Activated CD8-positive, alpha-beta memory T cell treated with anti-CD3 and anti-CD28 coated beads for 4 hours (primary cell): ENCODE data around the gene KCNG2.

ENCODE experiments used
- DNase-seq, 2 donors: peaks; one replicate each; pipeline ENCODE4 v3.0.0-alpha.2; 2020; ENCODE audit warnings: low read depth in 2 of 2

Gene KCNG2

DNA sequence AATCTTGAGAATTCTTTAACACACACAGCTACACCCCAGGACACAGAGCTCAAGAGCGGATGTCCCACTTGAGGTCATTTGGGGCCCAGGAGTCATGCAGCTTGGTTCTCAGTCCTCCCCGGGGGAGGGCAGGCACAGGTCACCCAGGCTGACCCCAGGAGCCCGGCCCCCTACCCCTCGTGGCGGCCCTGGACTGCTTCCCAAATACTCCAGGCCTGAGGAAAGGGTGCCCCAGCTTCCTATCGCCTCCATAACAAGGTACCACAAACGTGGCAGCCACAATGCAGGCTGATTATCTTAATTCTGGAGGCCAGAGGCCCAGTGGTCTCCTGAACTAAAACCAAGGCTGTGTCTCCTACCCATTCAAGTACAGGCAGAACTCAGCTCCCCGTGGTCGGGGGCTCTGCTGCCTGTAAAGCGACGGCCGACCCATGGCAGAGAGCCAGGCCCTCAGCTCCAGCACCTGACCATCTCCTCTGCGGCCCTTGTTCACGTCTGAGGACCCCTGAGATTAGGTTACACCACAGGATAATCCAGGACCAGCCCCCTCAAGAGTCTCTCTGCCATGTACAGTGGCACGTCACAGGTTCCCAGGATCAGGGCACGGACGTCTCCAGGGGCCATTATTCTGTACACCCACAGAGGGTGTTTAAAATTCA, 143.2 kb downstream of the KCNG2 start:
- no peak for DNase-seq

DNA sequence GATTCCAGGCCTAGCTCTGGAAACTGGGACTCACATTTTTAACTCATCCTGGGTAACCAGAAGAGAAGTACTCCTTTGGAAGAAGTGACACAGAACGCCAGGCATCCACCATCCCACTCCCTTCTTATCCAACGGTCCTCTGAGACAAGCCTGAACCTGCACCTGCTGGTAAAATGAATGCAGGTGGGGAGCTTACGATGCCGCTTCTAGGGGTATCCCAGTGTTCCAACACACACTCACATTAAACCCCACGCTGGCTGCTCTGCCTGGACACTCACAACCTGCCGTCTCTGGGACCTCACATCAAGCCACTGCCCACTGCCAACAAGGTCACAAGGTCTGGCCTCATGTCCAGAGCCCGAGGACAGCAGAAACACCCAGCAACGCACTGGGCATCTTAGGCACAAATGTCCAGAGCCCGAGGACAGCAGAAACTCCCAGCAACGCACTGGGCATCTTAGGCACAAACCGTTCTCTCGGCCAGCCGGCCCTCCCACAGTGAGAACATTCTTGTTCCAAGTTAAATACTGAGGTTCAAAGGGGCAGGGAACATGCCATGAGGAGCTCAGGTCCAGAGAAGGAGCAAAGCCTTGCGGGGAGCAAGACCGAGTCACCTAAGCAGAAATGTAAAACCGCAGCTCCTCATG, 143.9 kb downstream of the KCNG2 start:
- no peak for DNase-seq

DNA sequence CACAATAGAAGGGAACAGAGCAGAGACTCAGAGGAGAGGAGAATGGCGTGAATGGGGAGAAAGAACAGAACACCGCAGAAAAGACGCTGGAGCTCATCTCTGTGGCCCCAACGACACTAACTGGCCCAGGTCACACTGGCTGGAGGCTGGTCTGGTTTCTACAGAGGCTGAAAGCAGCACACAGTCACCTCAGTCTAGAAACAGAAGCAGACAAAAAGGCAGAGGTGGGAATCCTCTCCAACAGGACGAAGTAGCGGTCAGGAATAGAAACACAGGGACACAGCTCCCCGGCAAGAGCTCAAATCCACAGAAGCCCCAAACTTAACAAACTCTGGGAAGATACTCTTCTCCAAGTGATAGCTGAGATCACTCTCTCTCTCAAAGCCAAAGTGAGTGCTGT, 144.5 kb downstream of the KCNG2 start:
- no peak for DNase-seq

DNA sequence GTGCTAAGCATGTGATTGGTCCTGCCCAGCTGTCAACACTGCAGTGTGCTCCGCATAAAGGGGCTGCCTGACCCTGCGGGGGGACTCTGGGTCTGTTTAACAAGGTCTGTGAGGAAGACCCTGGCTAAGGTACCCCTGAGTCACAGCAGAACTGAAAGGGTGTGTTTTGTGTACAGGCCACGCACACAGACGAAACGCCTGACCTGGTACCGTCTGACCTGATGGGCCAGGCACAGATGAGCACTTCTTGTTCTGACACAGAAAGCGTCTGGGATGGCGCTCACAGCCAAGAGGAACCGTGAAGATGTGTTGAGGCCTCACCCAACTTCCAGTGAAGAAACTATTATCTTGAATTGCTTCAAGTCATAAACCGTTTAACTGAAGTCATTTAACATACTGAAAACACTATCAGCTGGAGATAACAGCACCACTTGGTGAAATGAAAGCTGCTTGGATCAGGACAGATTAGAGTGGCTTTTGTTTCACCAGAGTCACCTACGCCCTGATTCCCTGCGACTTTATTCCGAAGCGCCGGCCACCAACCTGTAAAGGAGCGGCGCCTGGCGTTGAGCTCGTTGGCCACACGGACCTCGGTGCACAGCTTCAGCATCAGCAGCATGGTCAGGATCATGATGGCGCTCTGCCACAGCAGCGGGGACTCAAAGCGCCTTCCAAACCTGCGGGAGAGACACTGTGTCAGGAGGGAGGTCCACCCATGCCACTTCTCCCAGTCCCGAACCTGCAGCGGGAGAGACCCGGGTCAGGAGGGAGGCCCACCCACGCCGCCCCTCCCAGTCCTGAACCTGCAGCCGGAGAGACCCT, 145.3 kb downstream of the KCNG2 start:
- DNase-seq, result no peak

DNA sequence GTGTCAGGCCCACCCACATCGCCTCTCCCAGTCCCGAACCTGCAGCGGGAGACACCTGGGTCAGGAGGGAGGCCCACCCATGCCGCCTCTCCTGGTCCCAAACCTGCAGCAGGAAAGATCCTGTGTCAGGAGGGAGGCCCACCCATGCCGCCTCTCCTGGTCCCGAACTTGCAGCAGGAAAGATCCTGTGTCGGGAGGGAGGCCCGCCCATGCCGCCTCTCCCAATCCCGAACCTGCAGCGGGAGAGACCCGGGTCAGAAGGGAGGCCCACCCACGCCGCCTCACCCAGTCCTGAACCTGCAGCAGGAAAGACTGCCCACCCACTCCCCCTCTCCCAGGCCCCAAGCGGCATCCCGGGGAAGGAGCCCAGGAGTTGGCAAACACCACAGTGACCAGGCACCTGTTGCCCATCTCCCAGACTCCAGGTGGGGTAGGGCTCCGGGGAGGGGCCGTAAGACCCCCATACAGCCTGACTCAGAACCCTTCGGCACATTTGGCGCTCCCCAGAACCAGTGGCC, 145.9 kb downstream of the KCNG2 start:
- no peak for DNase-seq

DNA sequence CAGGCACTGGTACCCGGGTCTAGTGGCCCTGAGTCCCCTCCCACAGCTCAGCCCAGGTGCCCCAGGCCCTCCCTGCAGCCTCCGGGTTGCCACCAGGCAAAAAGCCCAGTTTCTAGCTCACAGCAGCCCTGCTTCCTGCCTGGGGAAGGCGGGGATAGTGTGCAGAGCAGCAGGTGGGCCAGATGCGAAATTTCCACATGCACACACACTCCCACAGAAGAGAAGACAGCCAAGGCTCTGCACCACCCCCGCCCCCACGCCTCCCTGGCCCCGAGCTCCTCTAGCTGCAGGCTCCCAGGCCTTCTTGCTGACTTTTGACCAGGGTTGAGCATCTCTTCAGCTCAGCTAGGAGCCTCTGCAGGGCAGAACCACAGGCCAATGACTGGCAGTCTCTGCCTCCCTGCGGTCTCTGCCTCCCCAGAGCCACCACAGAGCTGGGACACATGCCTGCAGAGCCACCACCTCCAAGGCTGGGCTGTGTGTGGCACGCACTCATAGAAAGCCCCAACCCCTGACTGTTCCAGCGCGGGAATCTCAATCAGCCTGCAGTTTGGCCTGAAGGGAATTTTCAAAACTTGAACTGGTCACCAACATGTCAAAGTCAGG, 146.5 kb downstream of the KCNG2 start:
- DNase-seq, result no peak

DNA sequence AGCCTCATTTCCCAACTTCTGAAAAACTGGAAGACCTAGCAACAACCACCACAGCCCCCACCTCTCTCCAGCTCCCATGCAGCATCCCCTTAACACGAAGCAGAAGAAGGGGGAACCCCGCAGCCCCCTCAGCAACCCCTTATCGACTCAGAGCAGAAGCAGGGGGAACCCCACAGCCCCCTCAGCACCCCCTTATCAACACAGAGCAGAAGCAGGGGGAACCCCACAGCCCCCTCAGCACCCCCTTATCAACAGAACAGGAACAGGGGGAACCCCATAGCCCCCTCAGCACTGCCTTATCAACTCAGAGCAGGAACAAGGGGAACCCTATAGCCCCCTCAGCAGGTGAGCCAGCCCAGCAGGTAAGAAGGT, 147.0 kb downstream of the KCNG2 start:
- DNase-seq, result no peak

DNA sequence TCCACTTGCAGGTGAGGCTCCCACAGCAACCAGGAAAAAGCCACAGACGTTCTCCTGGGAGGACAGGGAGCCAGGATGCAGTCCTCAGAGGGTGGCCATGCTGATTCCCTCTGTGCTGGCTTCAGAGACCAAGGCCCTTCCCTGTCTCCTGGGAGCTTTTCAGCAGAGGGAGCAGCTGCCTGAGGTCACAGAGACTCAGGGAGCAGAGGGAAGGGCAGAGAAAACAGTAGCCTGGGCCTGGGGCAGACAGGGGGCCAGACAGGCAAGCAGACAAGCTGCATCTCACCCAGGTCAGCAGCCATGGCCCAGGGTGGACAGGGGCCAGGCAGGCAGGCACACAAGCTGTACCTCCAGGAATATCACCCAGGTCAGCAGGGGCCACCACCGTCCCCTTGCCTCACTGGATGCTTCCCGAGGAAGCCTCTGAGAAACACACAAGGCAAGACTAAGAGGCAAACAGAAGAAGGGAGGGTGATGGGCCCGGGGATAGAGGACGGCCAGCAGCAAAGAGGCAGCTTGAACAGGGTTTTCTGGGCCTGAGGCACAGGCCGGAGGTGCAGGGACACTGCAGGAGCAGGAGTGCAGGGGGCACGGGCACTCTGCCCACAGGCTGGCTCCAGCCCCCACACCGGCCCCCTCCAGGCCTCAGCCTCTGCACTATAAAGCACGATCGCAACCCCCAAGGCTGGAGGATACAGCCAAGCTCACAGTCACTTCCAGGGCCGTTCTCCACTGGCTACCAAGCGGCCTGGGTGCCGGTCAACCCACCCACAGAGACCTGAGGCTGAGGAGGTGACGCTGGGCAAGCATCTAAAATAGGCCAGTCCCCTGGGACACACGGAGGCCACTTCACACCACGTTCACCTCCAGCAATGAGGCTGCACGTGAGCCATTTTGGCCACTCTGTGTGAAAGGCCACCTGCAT, 147.6 kb downstream of the KCNG2 start:
- DNase-seq, result no peak

DNA sequence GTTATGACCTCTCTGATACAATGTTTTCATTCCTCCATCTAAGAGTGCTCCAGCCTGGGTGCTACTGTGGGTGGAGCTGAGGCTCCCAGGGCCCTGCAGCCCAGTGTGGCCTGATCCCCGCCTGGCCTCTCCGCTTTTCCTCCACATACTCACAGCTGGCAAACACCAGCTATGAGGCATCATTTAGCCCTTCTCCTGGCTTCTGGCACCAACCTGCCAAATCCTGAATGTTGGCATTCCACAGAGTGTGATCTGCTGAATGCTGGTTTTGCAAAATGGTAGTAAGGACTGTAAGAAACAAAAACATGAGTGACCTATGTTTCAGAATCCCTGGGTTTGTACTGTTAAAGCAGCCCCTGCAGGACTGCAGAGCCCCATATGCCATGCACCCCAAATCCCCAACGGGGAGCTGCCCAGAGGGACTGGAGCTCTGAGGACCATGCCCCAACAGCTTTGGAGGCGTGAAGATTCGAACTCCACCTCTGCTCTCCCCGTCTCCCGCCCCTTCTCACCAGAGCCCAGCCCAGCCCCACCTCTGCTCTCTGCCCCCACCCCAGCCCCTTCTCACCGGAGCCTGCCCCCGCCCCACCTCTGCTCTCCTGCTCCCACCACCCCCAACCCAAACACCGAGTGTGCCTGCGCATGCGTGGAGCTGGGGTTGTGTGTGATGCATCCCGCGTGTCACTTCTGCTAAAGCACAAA, 149.5 kb downstream of the KCNG2 start:
- no peak for DNase-seq

DNA sequence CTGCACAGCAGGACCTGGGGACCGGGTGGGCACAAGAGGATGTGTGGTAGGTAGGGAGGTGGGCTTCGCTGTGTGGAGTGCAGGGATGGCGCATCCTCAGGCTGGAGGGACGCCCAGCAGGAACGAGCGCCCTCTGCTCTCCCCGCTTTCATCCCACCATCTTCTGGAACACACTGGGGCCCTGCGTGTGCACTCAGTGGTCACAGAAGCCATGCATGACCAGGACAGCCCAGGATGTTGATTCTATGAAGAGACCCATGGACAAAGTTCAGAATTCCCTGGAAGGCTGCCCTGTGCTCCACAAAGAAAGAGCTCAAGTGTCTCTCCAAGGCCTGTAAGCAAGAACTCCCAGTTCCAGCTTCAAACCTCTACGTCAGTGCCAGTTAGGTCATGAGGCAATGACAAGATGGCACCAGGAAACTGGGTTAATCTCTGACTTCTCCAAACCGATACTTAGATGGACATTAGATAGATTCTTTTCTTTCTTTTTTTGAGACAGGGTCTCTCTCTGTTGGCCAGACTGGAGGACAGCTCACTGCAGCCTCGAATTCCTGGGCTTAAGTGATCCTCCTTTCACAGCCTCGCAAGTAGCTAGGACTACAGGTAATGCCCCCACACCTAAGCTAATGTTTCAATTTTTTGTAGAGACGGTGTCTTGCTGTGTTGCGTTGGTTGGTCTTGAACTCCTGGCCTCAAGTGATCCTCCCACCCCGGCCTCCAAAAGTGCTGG, 150.3 kb downstream of the KCNG2 start:
- DNase-seq, result no peak

DNA sequence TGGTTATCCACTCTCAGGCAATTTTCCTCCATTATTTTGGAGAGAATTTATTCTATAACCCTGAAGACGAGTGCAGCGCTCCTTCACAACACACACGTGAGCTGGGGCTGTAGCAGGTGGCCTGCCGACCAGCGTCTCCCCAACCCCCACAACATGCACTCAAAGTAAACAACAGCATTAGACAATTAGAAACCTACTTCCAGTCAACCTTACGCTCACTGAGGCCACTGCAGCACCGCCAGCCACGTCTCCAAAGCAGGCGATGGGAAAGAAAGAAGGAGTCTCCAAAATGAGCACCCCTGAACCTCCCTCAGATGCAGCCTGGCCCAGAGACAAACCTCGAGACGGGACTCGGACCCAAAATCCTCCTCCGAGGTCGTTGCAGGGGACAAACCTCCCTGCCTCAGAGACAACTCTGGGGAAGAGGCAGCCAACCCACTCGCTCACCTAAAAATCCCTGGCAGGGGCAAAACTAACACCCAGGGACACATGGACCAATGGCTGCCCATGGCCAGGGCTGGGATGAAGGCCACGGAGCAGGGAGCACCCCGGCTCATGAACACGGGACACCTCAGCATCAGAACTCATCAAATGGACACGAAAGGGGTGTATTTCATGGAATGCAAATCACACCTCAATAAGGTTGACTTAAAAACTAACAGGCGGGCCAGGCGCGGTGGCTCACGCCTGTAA, 151.1 kb downstream of the KCNG2 start:
- no peak for DNase-seq
